ENCODE results near the gene PACS2.
"Not testable (repeated sequence)": the region's sequence is repeated elsewhere in the genome, so short reads cannot be mapped to it uniquely, and the experiment has no call there.

Gene PACS2

GRCh38 chr14:105301103-105301914, 13.2 kb upstream of the PACS2 start:
- TF ChIP-seq CTCF (IDR thresholded peaks at IDR 0.05; ENCODE audit: extremely low read depth, missing control alignments), result no peak
- peak; percentile 100 for DNase-seq (ENCODE audit: low spot score)

- DNase-seq (ENCODE audit: low spot score), result not testable (repeated sequence)
These were observed 12.7 kb upstream of the PACS2 start for GRCh38 chr14:105301915-105302249.

- no peak for DNase-seq (ENCODE audit: low spot score)
- TF ChIP-seq CTCF (IDR thresholded peaks at IDR 0.05; ENCODE audit: extremely low read depth, missing control alignments), result no peak
These were observed 10.6 kb upstream of the PACS2 start for GRCh38 chr14:105303949-105304348.

GRCh38 chr14:105304565-105304964, 10.0 kb upstream of the PACS2 start:
- no peak for TF ChIP-seq CTCF (IDR thresholded peaks at IDR 0.05; ENCODE audit: extremely low read depth, missing control alignments)
- no peak for DNase-seq (ENCODE audit: low spot score)

GRCh38 chr14:105305345-105305744, 9.2 kb upstream of the PACS2 start:
- no peak for DNase-seq (ENCODE audit: low spot score)
- no peak for TF ChIP-seq CTCF (IDR thresholded peaks at IDR 0.05; ENCODE audit: extremely low read depth, missing control alignments)

GRCh38 chr14:105305791-105306190, 8.8 kb upstream of the PACS2 start:
- DNase-seq (ENCODE audit: low spot score), result no peak
- no peak for TF ChIP-seq CTCF (IDR thresholded peaks at IDR 0.05; ENCODE audit: extremely low read depth, missing control alignments)

- TF ChIP-seq CTCF (IDR thresholded peaks at IDR 0.05; ENCODE audit: extremely low read depth, missing control alignments), result no peak
- no peak for DNase-seq (ENCODE audit: low spot score)
These were observed 7.4 kb upstream of the PACS2 start for GRCh38 chr14:105307052-105307727.

- TF ChIP-seq CTCF (IDR thresholded peaks at IDR 0.05; ENCODE audit: extremely low read depth, missing control alignments), result no peak
- no peak for DNase-seq (ENCODE audit: low spot score)
These were observed 5.2 kb upstream of the PACS2 start for GRCh38 chr14:105309371-105309770.
